Left cardiac atrium (tissue), 4 donors: ENCODE results near the gene SEC22C. TPM values are rescaled to one million over a fixed set of nuclear protein-coding genes. Genes with fewer than 3 reads are reported as not detected.

ENCODE experiments used
- ATAC-seq, 2 donors: fragments of 200-7000 bp; cut with Tn5 transposase; one replicate each; pipeline ENCODE4 v1.9.1; 2020; ENCODE audit warnings: mild to moderate bottlenecking in 2 of 2, moderate library complexity in 2 of 2
- DNase-seq: peaks from one replicate; pipeline ENCODE4 v3.0.0-alpha.2; 2020
- intact Hi-C, 2 donors: fragments of 100-400 bp; cut with DNase I; formaldehyde crosslinking; loops; one replicate each; pipeline versions ENCODE4 v1.14.1 to v1.15.1; 2022 to 2023
- total RNA-seq, 2 donors: library from RNA; stranded (reverse); fragmentation: NEBNext Ultra II Directional; extraction: Animal tissue kit (Norgen Biotek cat#: 25700); gene quantifications; one replicate each; pipeline ENCODE4 v1.2.1, GENCODE V29; 2021
- donor health status: DM: no; HTN: yes; CAD: no.
- donor health status: DM: no; HTN: yes; CAD: no; lungs with severe emphysema.
- donor health status: DM: yes; HTN: yes; CAD: no.
- donor health status: Dilated cardiomyopathy.

The SEC22C gene
- total RNA-seq, 2 donors from 2014 or later = 24.4 to 29.8 TPM

DNA sequence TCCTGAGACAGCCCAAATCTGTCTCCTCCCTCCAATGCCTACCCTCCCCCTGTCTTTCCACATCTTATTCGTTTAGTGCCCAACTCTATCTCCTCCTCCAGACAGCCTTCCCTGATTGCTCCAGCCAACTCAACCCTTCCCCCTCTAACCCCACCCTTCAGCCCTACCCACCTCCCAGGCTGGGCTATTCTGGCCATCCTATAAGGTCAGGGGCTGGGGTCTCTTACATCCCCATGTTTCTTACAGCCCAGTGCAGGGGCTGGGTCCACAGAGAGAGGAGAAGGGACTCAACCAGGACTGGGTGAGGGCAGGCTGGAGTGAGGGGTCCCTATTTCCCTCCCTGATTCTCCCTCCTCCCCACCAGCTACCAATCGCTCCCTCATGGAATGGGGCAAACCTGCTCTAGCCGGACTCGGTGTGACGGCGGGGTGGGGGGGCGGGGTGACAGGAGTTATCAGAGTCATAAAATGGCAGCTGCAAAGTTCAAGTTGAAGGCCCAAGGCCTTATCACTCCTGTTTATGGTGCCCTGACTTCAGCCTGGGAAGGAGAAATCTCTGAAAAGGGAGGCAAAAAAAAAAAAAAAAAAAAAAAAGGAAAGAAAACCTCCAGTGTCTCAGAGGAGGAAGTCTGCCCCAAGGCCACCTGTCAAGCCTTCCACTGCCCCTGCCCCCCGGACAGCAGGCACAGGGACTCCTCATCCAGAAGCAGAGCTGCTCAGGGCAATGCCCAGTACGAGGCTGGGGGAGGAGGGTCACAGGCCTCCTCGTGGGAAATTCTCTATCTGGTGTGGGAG, 77.2 kb downstream of the SEC22C start:
- intact Hi-C loops = loop anchor here in 1 of 2 donors (5.0 kb wide), 1 partner anchor 33 kb away; no protein-coding TSS in a partner anchor
- ATAC-seq = no peak
- no peak for DNase-seq

DNA sequence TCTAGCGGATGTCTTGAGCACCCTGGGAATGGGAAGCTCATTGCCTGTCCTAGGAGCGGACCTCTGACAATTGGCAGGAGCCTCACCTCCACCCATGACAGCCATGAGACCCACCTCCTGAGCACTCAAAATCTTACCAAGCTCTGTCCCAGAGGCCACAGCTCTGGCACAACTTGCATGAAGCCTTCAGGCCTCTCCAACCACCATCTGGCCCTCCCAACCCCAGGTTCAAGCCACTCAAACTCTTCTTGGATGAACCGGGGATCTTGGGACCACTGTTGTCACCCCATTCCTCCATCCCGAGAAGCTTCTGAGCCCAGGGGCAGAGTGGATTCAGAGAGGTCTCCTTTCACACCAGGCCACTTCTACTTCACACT, 77.8 kb downstream of the SEC22C start:
- no peak for ATAC-seq
- intact Hi-C loops = loop anchor here in 1 of 2 donors (5.0 kb wide), 1 partner anchor 33 kb away; no protein-coding TSS in a partner anchor
- no peak for DNase-seq

DNA sequence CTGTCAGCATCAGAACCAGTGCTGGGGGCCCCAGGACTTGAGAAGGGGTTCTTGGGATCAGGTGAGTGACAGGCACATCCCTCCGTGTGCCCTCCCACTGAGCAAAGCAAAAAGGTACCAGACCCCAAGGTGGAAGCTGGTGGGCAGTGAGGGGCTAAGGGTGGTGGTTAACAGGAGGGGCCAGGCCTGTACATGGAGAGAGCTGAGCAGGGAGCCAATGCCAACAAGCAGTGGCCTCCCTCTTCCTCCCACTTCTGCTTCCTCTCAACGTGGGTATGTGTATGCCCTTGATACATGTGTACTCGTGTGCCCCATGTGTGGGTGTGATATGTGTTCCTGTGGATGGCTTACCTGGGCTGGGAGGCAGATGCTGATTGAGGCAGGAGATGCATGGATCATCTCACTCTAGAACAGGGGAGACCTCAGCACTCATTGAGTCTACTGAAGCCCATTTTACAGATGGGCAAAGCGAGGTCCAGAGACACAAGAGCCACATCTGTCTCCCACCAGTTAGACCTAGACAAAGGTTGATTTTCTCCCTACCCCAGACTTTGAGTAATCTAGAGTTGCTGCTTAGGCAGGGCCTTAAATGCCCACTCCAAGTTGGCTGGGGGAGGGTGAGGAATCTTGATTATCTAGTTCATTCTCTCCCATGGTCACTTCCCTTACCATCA, 78.4 kb downstream of the SEC22C start:
- DNase-seq (no peak), ATAC-seq (no peak)
- intact Hi-C loops = loop anchor here in 1 of 2 donors (5.0 kb wide), 1 partner anchor 34 kb away; no protein-coding TSS in a partner anchor

DNA sequence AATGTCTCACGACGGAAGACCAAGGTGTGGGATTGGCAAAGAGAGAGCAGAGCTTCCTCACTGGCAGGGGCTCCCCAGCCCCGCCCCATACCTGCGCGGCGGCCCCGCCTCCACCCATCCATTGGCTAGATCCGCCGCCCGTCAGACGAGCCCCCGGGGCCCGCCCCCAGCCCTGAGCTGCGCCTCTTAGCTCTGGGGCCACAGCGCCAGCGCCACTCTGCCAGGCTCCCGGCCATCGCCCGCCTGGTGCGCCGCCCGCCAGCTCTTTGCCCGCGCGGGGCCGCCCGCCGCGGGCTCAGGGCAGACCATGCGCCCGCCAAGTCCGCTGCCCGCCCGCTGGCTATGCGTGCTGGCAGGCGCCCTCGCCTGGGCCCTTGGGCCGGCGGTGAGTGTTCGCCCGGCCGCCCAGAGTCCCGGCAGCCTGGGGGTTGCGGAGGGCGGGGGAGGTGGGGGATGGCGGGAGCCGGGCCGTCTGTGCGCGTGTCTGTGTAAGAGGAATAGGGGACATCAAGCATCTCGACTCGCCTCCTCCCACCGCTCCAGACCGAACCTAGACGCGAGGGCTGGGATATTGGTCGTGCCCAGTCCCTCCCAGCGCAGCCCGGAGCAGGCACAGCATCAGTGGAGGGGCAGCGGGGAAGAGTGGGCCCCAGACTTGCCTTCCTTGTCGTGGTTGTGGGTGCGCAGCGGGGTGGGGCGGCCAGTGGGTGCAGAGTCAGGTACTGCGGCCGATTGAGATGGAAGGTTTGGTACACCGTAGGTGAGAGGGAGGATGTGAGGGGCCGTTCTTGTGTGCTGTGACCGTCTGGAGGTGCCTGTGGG, 79.1 kb downstream of the SEC22C start, which contains the start of gene VIPR1:
VIPR1 (plus strand) TSS at position 215 of the 822 bp plus-strand sequence; CDS start at position 308, 93 bp downstream.
- intact Hi-C loops = loop anchor here in 1 of 2 donors (5.0 kb wide), 1 partner anchor 35 kb away; no protein-coding TSS in a partner anchor
- peak; percentile 91 to 97 for ATAC-seq
- DNase-seq = peak; percentile 80

DNA sequence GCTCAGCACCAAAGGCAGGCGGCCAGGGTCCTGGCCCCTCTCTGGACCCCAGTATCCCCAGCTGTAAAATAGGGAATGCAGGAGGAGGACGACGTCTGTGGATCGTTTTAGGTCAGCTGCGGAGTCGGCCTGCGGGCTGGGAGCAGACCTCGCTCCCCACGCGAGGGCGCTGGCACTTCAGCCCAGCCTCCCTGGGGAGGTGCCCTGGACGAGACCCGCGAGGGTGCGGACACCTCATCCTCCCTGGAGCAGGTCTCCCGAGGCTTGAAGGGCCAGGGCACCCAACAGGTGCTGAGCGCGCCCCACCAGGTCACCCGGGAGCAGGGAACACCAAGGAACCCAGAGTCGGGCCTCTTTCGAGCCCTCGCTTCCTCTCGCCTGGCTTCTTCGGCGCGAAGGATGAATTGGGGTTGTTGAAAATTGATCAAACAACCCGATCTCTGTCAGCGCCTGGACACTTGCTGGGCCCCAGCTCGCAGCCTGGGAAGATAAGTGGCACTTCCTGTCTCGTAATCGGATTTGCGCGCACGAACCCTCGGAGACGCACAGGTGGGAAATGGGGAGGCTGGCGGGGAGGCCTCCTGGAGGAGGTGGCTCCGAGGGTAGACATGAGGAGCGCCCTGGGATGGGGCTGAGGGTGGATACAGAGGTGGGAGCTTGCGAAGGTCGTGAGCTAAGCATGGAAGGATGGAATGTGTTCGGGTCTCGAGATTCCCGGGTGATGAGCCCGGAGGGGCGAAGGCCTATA, 79.9 kb downstream of the SEC22C start:
- ATAC-seq = peak; percentile 80 to 83
- DNase-seq = peak; percentile 70
- intact Hi-C loops = loop anchor here (2.0 to 5.0 kb wide), 2 partner anchors 35 to 37 kb away; no protein-coding TSS in a partner anchor

DNA sequence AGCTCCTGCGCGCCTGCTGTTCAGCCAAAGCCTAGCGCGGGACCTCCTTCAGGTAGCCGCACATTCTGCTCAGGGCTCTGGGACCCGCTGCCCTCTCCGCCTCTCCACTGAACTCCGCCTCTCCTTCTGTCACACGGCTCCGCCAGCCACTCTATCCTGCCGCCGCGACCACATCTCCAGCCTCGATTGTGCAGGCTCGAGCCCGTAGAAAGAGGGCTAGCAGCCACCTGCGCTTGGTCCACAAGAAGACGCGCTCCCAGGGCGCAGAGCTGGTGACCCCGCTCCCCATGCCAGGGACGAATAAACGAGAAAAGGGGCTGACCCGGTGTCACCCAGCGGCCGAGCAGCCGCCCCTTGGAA, 80.5 kb downstream of the SEC22C start:
- intact Hi-C loops = loop anchor here (2.0 to 5.0 kb wide), 2 partner anchors 36 to 38 kb away; no protein-coding TSS in a partner anchor
- DNase-seq (no peak), ATAC-seq (no peak)

DNA sequence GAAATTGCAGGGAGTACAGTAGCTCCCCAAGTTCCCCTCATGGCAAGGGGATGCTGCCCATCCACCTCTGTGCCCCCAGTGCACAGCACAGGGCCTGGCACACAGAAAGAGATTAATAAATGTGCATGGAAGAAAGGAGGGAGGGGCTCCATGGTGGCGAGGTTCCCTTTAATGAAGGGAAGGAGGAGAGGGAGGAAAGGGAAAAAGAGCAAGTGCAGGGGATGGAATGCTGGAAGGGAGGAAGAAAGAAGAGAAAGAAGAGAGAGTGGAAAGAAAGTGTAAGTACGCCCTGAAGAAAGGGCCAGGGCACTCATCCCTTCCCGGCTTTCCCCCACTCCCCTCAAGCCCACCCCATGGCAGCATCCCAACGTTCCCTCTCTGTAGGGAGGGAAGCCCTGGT, 80.9 kb downstream of the SEC22C start:
- no peak for DNase-seq
- no peak for ATAC-seq
- intact Hi-C loops = loop anchor here (2.0 to 5.0 kb wide), 2 partner anchors 36 to 38 kb away; no protein-coding TSS in a partner anchor

DNA sequence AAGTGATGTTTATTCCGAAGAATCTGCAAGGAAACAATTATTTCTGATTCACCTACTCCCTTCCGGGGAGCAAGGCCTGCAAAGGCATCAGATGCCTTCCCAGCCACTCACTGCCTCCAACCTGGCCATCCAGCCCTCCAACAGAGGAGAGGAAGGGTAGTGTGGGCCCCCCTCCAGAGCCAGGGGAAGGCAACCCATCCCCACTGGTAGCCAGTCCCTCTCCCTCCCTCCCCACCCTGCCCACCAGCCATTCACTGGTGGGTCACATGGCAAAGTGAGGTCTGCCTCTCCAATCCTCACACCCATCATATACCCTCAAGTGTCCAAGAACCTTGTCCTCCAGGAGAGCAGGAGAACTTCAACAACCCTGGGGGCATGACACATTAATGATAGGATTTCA, 81.7 kb downstream of the SEC22C start:
- intact Hi-C loops = loop anchor here (2.0 to 5.0 kb wide), 2 partner anchors 37 to 39 kb away; no protein-coding TSS in a partner anchor
- DNase-seq (no peak), ATAC-seq (no peak)

DNA sequence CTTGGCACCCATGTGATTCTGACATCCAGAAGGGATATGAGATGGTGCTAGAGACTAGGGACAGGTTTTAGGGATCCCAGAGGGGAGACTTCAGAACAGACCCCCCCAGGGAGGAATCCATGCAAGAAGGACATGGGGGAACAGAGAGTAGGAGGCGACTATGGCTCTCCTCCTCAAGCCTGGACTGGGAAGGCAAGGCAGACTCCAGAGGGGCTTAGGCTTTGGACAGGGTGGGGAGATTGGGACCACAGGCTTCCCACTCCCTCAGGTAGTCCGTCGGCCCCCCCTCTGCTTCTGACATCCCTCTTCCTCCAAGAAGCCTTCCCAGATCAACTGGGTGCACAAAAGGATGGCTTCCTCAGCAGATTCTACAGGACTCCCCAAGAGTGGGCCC, 82.3 kb downstream of the SEC22C start:
- no peak for DNase-seq
- no peak for ATAC-seq
- intact Hi-C loops = no loop called here

DNA sequence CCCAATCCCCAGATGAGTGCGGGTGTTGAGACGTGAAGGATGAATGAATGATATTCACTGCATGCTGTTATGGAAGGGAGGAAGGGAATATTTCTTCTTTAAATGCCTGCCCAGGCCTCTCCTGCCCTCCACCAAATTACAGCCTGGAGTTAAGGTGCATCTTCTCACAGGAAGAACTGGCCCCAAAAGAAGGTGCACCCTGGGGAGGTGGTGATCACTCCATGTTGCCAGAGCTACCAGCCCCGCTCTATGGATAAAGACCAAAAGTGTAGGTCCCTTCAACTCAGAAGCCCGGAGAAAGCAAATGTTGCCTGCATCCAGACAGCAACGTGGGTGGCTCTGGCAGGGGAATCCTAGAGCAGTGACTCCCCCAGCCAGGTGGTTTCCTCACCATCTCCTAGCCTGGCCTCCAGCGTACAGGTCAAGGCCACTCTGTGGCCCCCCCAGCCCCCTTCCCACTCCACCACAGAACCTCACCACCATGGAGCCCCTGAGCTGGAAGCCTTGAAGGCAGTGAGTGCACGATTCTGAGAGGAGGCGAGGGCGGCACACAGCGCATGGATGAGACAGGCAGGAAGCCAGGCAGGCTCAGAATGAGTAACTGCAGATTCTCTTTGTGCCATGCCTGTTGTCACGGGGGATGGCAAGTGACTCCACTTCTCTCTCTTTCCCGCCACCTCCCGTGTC, 82.8 kb downstream of the SEC22C start:
- DNase-seq (no peak), ATAC-seq (no peak)
- intact Hi-C loops = no loop called here

DNA sequence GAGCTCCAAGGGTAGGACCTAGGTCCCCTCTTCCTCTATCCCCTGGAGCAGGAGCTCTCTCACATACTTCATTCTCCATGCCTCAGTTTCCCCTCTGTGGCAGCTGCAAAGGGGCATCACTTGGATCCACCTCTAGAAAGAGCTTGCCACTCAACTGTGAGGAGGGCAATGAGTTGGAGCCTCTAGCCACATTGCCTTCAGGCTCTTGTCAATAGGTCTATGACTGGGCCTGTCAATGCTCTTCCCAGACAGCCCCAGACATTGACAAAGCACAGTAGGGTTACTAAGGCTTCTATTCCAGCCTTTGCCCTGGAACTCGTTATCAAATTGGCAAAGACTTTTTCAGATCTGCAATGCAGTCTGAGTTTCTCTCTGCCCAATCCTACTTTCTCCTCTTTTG, 83.7 kb downstream of the SEC22C start:
- no peak for DNase-seq
- intact Hi-C loops = no loop called here
- no peak for ATAC-seq

Other genes with a start within 250 kb of the SEC22C start
- gene LYZL4, start 171.4 kb downstream of the SEC22C start, total RNA-seq = not detected
- gene VIPR1, start 79.3 kb downstream of the SEC22C start, total RNA-seq = 1 to 10 TPM; 4.9 to 5.9 TPM
- 10 to 100 TPM; 13.4 to 14.1 TPM for gene SS18L2, start 8.9 kb upstream of the SEC22C start, total RNA-seq
- gene NKTR, start 18.7 kb upstream of the SEC22C start, total RNA-seq = 10 to 100 TPM; 26.5 to 35.9 TPM
- 100 to 1,000 TPM in 1 of 2 donors, 10 to 100 TPM in 1; 68.5 to 108 TPM for gene ZBTB47, start 71.7 kb upstream of the SEC22C start, total RNA-seq
- under 1 TPM in 1 of 2 donors, not detected in 1; 0.86 TPM for gene KLHL40, start 103.6 kb upstream of the SEC22C start, total RNA-seq
- 100 to 1,000 TPM; 431 to 706 TPM for gene HHATL, start 120.8 kb upstream of the SEC22C start, total RNA-seq
- gene CCDC13, start 191.3 kb upstream of the SEC22C start, total RNA-seq = 1 to 10 TPM in 1 of 2 donors, not detected in 1; 1.0 TPM
- 100 to 1,000 TPM; 200 to 270 TPM for gene HIGD1A, start 222.5 kb upstream of the SEC22C start, total RNA-seq
- gene ACKR2, start 227.5 kb upstream of the SEC22C start, total RNA-seq = 1 to 10 TPM; 2.2 to 2.4 TPM